HG03460 (cell line): ENCODE data around the gene TVP23C.

Experiments used
- ATAC-seq: cut with Tn5 transposase; IDR thresholded peaks from one replicate; pipeline ENCODE4 v1.9.1; 2021; ENCODE audit not compliant: unreplicated experiment

Gene TVP23C

DNA sequence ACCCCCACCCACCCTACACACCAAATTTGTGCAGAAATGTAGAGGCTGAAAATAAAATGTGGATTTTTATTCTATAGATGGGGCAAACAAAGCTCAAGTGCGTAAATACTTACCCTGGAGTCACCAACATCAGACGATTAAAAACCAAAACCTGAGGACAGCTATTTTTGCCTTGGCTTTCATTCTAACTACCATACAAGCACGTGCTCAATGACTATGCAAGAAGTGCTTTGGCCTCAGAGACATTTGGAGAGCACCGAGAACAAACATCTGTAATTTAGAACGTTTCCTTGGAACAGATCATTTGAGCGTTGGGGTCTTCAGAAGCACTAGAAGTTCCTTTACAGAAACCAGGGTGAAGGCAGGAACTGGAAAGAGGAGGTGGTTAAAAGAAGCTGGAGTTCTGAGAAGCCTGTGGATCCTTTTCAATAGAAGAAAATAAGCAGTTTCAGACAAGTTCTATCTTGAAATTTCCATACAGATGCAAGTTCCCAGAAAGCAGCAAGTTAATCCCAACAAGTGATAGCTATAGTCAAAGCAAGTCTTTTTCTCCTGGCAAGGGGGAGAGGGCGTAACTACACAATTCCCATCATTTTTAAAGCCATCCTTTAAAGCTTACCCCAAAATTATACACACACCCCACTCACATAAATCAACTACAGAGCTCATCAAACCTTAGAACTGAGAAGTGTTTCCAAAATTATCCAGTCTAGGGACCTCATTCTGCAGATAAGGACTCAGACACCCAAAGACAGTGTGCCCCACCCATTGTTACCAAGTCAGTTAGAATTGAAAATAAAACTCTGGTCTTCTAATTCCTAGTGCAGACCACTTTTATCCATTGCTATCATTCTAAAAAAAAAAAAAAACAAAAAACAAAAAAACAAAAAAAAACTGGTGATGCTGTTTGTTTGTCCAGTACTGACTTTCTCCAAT is 66.3 kb downstream of the TVP23C start:
- ATAC-seq: no peak

DNA sequence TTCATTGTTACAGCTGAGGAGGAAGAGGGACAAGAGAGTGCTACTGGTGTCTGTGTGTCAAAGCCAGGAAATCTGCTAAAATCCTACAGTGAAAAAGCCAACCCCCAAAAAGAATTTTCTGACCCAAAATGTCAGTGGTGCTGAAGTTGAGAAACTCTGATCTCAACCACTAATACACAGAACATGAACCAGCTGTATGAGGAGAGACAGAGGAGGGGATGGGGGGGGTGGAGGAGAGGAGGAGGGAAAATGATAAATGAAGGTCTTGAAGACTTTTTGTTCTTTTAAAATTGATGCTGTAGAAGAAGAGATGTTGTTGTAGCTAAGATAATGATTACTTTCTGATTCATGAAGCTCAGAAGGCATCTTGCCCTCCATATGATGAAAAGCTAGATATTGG is 68.5 kb downstream of the TVP23C start:
- no peak for ATAC-seq

DNA sequence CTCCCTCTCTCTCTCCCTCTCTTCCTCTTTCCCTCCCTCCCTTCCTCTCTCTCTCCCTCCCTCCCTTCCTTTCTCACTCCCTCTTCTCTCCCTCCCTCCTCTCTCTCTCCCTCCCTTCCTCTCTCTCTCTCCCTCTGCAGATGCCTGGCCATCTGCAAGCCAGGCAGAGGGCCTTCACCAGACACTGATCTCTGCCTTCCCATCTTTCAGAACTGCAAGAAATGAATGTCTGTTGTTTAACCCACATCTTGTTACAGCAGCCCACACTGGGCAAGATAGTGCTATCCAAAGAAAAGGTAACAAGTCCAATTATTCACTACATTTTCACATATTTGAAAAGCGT is 69.6 kb downstream of the TVP23C start:
- ATAC-seq: no peak

DNA sequence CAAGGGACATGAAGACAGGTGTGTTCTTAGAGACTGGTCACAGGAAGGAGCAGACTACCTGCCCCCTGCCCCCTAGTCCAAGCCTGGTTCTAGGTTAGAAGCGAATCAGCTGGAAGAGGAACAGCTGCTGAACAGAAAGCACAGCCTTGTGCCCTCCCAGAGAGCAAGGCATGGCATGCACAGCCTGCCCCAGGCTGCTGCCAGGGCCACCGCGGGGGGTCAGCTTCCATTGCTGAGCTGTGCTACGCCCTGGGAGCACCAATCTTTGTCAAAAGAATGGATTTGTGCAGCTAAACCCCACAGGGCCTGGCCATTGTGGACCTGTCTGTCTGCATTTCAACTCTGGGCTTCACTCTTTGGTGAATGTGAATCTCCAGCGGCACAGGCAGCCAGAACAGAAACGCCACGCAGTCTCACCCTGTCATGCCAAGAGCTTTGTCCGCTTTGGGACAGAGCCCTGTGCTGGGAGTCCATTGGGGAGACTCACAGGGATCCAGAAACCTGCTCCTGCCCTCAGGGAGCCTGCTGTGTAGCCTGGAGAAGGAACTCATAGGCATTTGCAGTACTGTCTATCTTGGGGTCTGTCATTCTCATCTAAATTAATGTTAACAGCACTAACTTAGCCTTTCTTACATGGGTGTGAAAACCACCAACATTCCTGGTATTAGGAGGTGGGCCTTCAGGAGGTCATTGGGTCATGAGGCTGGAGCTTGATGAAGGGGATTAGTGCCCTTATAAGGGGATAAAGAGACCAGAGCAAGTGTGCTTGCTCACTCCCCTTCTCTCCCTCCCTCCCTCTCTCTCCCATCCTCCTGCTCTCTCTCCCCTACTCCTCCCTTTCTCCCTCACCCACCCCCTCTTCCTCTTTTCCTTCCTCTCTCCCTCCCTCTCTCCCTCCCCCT is 70.2 kb downstream of the TVP23C start:
- ATAC-seq: no peak

DNA sequence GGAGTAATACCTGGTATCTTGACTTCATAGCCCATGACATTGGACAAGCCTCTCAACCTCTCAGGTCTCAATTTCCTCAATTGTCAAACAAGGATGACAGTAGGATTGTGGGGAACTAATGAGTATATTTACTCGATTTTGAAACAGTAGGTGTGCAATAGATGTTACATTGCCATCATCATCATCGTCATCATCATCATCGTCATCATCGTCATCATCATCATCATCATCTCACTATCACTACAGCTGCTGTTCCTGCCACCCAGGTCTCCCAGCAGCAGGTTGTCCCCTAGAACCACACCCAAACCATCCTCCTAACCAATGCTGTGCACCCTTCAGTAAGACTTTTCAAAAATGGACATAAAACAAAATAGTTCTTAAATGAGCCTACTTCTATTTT is 71.1 kb downstream of the TVP23C start:
- ATAC-seq: no peak

DNA sequence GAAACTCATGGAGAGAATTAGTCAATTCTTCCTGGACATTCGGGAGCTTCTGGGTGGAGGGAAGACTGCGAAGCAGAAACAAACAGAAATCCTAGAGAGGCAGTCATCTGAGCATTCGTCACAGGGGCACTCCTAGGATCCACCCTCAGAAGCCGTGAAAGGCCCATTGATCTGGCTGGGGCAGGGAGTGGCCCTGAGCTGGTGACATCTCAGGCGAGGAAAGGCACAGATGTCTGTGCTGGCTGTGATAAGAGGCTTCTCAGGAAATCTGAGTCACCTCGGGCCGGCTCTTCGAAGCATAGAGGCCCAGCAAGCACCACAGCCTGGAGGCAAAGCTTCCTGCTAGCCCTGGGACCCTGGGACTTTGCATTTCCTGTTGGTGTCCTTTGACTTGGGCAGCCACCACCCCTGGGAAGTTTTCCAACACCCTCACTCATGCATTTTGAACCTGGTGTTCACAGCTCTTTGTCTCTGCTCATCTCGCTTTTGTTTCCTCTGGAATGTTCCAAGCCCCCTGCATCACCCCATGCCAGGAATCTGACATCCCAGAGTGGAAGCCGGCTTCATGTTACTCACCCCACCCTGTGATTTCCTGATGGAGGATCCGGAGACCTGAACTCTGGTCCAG is 72.5 kb downstream of the TVP23C start:
- no peak for ATAC-seq

DNA sequence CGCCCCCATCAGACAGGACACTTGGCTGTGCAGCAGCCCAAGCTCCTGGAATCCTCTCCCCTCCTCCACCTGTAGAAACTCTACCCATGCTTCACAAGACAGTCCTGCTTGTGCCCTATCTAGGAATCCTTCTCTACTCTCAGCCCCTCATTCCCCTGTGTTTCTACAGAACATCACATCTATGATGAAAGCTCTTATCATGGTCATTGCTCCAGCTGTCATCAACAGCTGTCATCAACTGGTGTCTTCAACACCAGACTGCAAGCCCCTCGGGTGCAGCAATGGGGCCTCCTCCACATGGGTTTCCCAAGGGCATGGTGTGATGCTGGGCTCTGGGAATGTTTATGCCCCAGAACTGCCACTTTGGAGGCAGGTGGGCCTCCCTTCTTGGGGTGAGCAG is 74.7 kb downstream of the TVP23C start:
- ATAC-seq: no peak

DNA sequence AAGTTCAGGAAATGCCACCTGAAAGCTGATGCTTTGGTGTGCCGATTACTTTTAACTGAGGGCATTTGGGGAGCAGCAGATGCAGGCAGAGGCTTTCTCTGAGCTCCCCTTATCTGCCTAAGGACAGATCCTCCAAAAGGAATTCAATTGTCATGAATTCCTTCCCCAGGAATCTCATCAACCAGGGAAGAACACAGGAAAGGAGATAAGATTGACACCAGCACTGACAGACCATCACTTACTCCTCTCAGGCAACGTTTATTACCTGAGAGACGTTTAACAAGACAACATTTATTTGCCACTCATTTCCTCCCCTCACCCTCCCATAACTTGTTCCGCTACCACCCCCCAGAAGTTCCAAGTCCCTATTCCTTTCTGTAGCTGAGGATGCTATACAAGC is 78.2 kb downstream of the TVP23C start:
- no peak for ATAC-seq

DNA sequence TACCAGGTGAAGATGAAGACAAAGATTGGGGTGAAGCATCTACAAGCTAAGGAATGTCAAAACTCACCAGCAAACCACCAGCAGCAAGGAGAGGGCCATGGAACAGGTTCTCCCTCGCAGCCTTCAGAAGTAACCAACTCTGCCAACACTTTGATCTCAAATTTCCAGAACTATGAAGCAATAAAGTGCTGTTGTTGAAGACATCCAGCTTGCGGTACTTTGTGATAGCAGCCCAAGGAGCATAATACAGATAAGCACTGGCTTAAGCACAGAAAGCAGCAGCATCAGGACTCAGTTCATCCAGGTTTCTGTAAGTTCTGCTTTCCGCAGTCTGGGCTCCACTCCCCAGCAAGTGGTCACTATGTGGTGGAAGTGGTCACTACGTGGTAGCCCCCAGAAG is 79.9 kb downstream of the TVP23C start:
- no peak for ATAC-seq

DNA sequence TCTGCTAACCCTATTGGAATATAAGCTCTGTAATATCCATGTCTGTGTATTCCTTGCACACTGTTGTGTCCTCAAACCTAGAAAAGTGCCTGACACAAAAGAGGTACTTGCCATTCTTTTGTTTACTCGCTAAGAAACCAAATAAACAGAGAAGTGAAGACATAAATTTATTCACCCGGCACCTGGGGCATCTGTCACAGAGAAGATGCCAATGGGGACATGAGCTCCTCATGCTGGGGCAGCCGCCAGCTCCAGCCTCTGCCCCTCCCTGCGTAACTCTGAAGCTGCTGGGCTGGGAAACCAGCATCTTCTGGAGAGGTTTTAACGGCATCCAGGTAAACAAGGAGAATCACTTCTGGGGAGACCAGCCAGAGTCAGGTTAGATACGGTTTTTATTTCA is 80.8 kb downstream of the TVP23C start:
- no peak for ATAC-seq

DNA sequence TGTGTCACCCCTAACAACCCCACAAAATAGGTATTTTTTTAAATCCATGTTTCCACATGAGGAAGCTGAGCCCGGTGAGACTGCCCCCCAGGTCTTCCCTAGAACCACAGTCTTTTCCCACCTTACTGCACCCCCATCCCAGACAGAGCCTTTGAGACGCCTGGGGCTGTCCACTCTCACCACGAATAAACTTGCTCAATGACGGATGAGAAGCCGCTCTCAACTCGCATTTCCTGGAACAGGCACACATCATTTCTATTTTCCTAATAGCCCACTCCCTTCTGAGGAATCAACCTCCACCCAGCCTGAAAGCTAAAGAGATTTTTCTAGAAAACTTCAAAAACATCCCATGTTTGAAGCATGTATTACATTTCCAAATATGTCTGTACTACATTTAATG is 81.8 kb downstream of the TVP23C start:
- no peak for ATAC-seq

DNA sequence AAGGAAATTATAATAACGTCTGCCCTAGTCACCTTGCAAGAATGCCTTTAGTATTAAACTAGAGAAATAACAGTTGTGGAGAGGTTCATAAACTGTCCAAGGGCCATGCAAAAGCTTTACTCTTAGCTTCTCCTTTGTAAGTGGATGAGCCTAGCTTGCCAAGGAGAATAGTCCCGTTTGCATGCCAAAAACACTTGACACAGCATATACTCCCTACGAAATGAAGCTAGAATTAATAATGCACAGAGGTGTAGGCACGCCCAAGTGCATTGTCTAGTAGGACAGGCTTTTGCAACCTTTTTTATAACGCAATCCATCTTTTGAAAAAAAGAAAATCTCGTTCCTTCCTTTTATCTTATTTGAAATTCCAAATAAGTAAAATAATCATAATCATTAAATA is 83.1 kb downstream of the TVP23C start:
- no peak for ATAC-seq

DNA sequence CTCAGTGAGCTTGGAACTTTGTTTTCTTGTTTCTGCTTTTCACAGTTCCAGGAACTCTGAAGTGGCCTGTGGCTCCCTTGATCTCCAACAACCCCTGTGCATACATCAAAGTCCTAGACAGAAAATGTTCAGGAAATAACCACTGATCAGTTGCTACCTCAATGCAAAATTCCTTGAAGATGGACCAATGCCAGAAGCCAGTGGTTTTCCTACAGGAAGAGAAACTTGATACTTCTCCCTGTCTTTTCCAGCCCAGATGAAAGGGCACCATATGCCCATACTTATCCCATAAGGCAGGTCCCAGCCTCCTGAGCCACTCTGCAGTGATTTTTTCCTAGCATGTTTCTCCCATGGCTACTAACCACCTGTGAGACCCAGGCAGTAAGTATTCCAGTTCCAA is 83.6 kb downstream of the TVP23C start:
- ATAC-seq: no peak

DNA sequence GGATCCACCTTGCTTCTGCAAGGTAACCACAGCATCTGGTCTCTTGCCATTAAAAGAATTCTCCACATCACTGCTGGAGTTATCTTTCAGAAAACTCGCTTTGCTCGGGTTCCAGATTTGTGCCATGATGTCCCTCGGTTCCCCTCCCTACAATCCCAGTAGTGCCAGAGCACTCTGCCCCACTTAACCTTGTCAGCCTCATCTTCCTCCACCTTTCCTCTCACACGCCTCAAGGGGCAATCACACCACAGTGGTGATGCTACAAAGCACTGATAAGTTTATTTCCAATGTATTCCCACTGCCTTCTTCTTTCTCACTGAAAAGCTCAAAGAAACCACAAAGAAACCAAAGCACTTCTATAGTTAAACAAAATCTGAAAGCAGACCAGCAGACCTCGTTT is 84.4 kb downstream of the TVP23C start:
- ATAC-seq: no peak

DNA sequence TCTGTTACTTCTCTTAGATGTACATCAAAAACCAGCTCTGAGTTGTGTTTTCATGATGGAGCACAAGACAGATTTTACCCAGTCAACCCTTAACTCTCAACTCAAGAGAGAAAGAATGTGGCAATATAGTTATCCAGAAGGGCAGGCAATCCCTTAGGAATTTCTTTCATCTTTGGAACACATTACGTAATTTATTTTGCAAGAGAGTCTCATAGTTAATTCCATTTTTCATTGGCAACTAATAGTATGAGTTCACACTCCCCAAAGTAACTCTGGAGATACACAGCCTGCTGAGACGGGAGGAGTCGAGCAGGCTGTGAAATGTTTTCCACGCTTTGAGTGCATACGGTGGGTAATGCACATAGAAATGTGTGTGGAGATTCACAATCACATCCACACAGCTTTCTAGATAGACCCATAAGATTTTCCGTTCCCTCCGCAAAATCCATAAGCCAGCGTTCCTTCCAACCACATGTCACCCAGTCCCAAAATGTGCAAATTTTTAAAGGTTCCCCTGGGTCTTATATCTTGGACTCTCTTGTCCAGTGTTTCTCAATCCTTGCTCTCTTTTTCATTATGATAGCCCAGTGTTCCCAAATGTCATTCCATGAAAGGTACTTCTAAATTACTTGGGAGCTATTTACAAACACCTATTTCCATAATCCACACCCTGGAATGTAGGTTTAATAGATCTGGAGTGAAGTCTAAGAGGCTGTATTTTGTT is 87.5 kb downstream of the TVP23C start:
- ATAC-seq: no peak

DNA sequence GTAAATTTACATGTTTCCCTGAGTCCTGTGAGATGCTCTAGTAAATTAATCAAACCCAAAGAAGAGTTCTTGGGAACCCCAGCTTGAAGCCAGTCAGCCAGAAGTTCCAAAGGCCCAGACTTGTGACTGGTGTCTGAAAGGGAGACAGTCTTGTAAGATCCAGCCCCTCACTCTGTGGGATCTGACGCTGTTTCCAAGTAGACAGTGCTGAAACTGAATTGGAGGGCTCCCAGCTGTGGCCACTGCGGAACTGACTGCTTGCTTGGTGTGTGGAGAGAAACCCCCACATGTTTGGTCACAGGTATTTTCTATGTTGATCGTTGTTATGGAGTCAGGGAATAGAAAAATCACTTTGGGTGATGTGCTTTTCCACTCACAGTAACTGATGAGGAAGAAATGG is 90.4 kb downstream of the TVP23C start:
- no peak for ATAC-seq

DNA sequence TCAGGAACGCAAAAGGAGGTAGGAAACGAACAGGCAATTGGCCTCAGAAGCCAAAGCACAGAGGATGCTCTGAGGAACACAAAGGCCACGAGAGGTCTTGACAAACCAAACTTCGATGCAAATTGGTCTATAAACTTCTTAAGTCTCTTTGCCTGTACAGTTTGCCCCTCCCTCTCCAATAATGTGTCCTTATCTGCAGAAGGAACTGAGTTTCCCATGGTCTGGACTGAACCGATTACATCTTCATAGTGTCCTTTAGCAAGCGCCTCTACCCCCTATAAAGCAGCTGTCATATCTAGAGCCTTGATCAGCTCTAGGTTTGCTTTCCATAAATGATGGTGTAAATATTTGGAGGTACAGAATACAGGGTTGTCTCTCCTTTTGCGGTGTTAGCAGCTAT is 92.7 kb downstream of the TVP23C start:
- ATAC-seq: no peak

DNA sequence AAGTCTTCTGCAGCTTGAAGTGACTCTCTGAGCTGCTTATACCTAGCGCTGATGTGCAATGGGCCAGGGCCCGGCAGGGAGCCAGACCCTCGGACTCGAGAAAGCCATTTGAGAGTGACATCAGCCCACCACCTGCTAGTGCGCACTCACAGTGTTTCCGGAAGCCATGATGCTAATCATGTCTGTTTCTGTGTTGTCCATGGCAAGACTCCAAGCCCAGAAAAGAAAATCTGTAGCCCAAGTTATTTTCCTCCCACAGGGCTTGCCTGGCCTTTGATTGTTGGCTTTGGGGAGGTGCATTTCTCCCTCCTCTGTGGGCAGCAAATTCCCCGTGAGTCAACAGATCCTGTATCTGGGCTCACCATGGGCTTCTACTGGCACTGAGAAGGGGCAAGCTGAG is 94.0 kb downstream of the TVP23C start:
- no peak for ATAC-seq

DNA sequence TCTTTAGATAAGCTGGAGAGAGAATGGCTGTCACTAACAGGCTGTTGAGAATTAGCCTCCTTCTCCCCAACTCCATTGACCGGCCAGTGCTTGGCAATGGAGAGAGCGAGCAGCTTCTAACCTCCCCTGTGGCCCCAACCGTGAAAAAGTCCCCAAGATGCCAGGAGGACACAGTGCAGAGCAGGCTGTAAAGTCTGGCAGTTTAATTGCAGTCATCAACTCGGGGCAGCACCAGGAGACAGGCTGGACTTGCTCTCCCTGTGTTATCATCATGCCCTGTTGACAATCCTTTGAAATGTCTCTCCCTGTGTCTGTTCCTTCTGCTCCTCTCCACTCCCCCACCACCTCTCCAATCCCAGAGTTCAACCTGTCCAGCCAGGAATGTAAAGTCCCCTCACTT is 95.2 kb downstream of the TVP23C start:
- no peak for ATAC-seq

DNA sequence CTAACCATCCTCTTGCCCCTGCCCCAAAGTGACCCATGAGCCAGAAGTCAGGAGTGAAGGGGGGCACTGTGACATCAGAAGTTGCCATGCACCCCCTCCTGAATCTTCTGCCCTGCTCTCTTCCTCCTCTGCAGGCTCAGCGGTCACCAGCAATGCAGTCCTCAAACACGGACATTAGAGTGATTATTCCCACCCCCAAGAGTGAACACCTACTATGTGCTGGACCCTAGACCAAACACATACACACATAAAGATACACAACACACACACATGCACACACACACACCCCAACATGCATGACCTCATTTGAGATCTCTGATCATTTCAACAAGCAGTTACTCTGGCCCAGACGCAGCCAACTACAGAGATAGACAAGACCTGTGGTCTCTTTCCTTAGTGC is 95.7 kb downstream of the TVP23C start, which contains the start of gene CDRT4:
CDRT4 (minus strand) TSS at position 30 of the 400 bp plus-strand sequence. CDS start 27,383 bp downstream, outside the sequence.
- no peak for ATAC-seq

DNA sequence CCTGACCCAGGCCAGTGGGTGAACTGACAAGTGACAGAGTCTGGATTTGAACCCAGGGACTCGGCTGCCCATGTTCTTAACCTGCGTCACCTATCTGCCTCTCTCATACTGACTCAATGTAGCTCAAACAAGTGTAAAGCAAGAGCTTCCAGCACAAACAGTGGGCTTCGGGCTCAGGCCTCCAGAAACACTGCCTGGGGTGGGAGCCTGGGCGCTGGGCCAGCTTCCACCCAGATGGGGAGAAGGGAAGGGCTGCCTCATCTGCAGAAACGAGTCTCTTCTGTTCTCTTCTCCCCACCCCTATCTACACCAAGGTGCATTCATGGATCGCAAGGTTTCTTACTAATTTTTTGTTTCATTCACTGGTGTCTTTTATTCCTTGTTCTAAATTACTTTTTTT is 97.2 kb downstream of the TVP23C start:
- no peak for ATAC-seq
